Colonic mucosa (tissue), 4 donors: ENCODE results near the gene NATD1. TPM values are rescaled to one million over a fixed set of nuclear protein-coding genes. Genes with fewer than 3 reads are reported as not detected.

ENCODE experiments used
- DNase-seq: peaks from one replicate; pipeline ENCODE4 v3.0.0-alpha.2; 2020
- H3K27ac ChIP-seq: fragments of 200-600 bp; one replicate; pipeline ENCODE4 v1.8.0; 2021
- H3K27me3 ChIP-seq: fragments of 200-600 bp; one replicate; pipeline ENCODE4 v1.8.0; 2021
- H3K36me3 ChIP-seq: fragments of 200-600 bp; one replicate; pipeline ENCODE4 v1.8.0; 2021
- H3K4me1 ChIP-seq: fragments of 200-600 bp; one replicate; pipeline ENCODE4 v1.8.0; 2021; ENCODE audit warnings: mild to moderate bottlenecking
- H3K4me3 ChIP-seq: fragments of 200-600 bp; one replicate; pipeline ENCODE4 v1.8.0; 2021
- H3K9ac ChIP-seq, 2 donors: one replicate each; pipeline ENCODE4 v1.7.0; 2013; ENCODE audit warnings: control low read depth in 2 of 2, low read depth in 2 of 2, low read length in 2 of 2
- H3K9me3 ChIP-seq: fragments of 200-600 bp; one replicate; pipeline ENCODE4 v1.8.0; 2021
- CTCF ChIP-seq: fragments of 200-600 bp; IDR thresholded peaks from one replicate; pipeline ENCODE4 v1.8.0; 2022; ENCODE audit warnings: antibody characterized with exemption, mild to moderate bottlenecking
- intact Hi-C: fragments of 100-400 bp; cut with DNase I; formaldehyde crosslinking; loops from one replicate; pipeline ENCODE4 v1.14.1; 2022
- total RNA-seq, 2 donors: library from RNA; stranded (reverse); fragmentation: NEBNext Ultra II Directional in 1 of 2; extraction: Animal tissue kit (Norgen Biotek cat#: 25700) in 1 of 2; gene quantifications; one replicate each; pipeline ENCODE4 v1.2.1, GENCODE V29; 2021
- donor health status: healthy.
- donor health status: DM: no; HTN: no; CAD: no.
- donor health status: DM: no; HTN: no; CAD: no.

The NATD1 gene
- total RNA-seq, 2 donors from 2014 or later: 1.8 to 5.2 TPM

- no peak for DNase-seq
- no peaks in the 10 kb centered on the region for H3K9me3 ChIP-seq
- no peaks in the 10 kb centered on the region for H3K36me3 ChIP-seq
- no peak overlapping the region for H3K27ac ChIP-seq
- intact Hi-C loops: no loop called here
- no peak overlapping the region for H3K9ac ChIP-seq
- no peak overlapping the region for H3K4me3 ChIP-seq
- peaks cover 22% of the 10 kb centered on the region for H3K4me1 ChIP-seq
- no peaks in the 10 kb centered on the region for H3K27me3 ChIP-seq
- TF ChIP-seq CTCF: no peak
Observed at GRCh38 chr17:21208352-21208751, 44.9 kb downstream of the NATD1 start.

GRCh38 chr17:21204935-21205334 is 48.3 kb downstream of the NATD1 start:
- intact Hi-C loops: no loop called here
- Histone ChIP-seq H3K27me3 (no peaks in the 10 kb centered on the region), H3K4me3 (no peak overlapping the region), H3K9me3 (no peaks in the 10 kb centered on the region), H3K4me1 (no peaks in the 10 kb centered on the region), H3K27ac (no peak overlapping the region), H3K9ac (no peak overlapping the region), H3K36me3 (no peaks in the 10 kb centered on the region)
- no peak for DNase-seq
- TF ChIP-seq CTCF: no peak

- no peak overlapping the region for H3K9ac ChIP-seq
- peaks cover 13% of the 10 kb centered on the region for H3K36me3 ChIP-seq
- H3K27me3 ChIP-seq: no peaks in the 10 kb centered on the region
- no peak overlapping the region for H3K4me3 ChIP-seq
- H3K9me3 ChIP-seq: no peaks in the 10 kb centered on the region
- intact Hi-C loops: no loop called here
- DNase-seq: no peak
- no peak for TF ChIP-seq CTCF
- H3K27ac ChIP-seq: no peak overlapping the region
- no peaks in the 10 kb centered on the region for H3K4me1 ChIP-seq
Observed at GRCh38 chr17:21202512-21202911, 50.7 kb downstream of the NATD1 start.

- Histone ChIP-seq H3K9me3 (no peaks in the 10 kb centered on the region), H3K4me1 (no peaks in the 10 kb centered on the region), H3K27ac (no peak overlapping the region), H3K9ac (no peak overlapping the region), H3K27me3 (no peaks in the 10 kb centered on the region), H3K36me3 (peaks cover 16% of the 10 kb centered on the region), H3K4me3 (no peak overlapping the region)
- TF ChIP-seq CTCF: no peak
- DNase-seq: no peak
- intact Hi-C loops: no loop called here
Observed at GRCh38 chr17:21201874-21202273, 51.3 kb downstream of the NATD1 start.

GRCh38 chr17:21201298-21201595 is 52.0 kb downstream of the NATD1 start:
- intact Hi-C loops: no loop called here

More at GRCh38 chr17:21201298-21201595, 52.0 kb downstream of the NATD1 start:
- Histone ChIP-seq H3K9me3 (no peaks in the 10 kb centered on the region), H3K27me3 (no peaks in the 10 kb centered on the region), H3K4me1 (no peaks in the 10 kb centered on the region), H3K9ac (no peak overlapping the region), H3K27ac (no peak overlapping the region), H3K36me3 (peaks cover 16% of the 10 kb centered on the region), H3K4me3 (no peak overlapping the region)
- no peak for TF ChIP-seq CTCF
- DNase-seq: no peak
